ENCODE results near the gene ORM2. TPM values are rescaled to one million over a fixed set of nuclear protein-coding genes. Genes with fewer than 3 reads are reported as not detected.

ORM2 gene
- total and polyA plus RNA-seq, 9 of the 15 experiments (the other 6 are each of a cell fraction or from before 2014, with no cell fraction given): 0.98 TPM; not detected in 8

DNA sequence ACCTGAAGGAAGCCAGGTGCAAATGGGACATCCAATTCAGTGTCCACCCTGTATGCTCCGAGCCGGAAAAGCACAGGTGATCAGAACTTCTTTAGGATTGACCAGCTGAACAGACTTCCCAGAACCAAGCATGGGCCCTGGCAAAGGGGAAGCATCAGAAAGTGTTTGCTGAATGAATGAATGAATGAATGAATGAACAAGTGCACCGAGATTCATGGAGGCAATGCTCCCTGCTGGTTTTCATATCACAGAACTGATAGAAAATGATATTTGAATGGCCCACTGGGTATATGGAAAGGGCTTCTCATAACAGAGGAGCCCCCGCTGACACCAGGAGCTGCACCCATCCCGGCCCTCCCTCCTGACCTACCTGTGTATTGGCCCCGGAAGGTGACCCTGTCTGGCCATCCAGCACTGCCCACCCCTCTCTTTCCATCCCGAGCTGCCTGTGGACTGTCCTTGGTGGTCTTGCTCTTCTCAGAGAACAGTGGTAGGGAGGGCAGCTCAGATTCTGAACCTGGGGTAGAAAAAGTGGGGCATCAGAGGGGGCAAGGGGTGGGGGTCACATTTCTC, 15.9 kb downstream of the ORM2 start:
- no peak for DNase-seq (ENCODE audit: extremely low read depth in 1 of 4, low spot score in 3 of 4)
- ChIA-PET CTCF (ENCODE audit: low intra/inter-chr PET ratio) (no interaction called here), POLR2A (interaction anchor here (0.6 to 0.8 kb wide), 2 partner anchors 42 to 284 kb away, joined by 3 to 5 read pairs; no protein-coding TSS in a partner anchor)
- Histone ChIP-seq H3K9ac (ENCODE audit: insufficient read depth in 1 of 2, low read depth in 2 of 2, low read length in 2 of 2) (no peak overlapping the region), H3K9me1 (ENCODE audit: control insufficient read depth, insufficient read depth, low read length) (no peaks in the 10 kb centered on the region), H3K27ac (ENCODE audit: extremely low read depth, low read depth, low read length) (no peak overlapping the region), H3K79me2 (ENCODE audit: control insufficient read depth, insufficient read depth, low read length) (no peaks in the 10 kb centered on the region), H3K4me3 (no peak overlapping the region), H4K20me1 (replicated peaks; ENCODE audit: control insufficient read depth, insufficient read depth, low read length) (0 out of 2 replicates have a peak, but pooled peaks cover 4% of the 10 kb centered on the region), H3K4me2 (ENCODE audit: insufficient read depth, low read length) (no peak overlapping the region), H3K36me3 (ENCODE audit: control insufficient read depth, insufficient read depth, low read length) (peaks cover 20% of the 10 kb centered on the region; the same call in 2 of the 3 replicates), H3K9me3 (replicated peaks; ENCODE audit: control insufficient read depth, insufficient read depth, low read depth, low read length) (no peaks in the 10 kb centered on the region), H3K27me3 (ENCODE audit: control insufficient read depth in 2 of 2, insufficient read depth in 2 of 2, low read length in 2 of 2) (no peaks in the 10 kb centered on the region), H2AFZ (ENCODE audit: low read depth, low read length) (no peak overlapping the region), H3K4me1 (replicated peaks in 1 of 2; ENCODE audit: control insufficient read depth in 2 of 2, insufficient read depth in 2 of 2, low read length in 2 of 2) (peaks cover 13 to 14% of the 10 kb centered on the region in 2 experiments; a peak in 4 of 5 replicates)
- FAIRE-seq: no peak
- no peak for ATAC-seq
- TF ChIP-seq ZNF24 (IDR thresholded peaks at IDR 0.05): peak; percentile 89
- TF ChIP-seq, protein P1, sequence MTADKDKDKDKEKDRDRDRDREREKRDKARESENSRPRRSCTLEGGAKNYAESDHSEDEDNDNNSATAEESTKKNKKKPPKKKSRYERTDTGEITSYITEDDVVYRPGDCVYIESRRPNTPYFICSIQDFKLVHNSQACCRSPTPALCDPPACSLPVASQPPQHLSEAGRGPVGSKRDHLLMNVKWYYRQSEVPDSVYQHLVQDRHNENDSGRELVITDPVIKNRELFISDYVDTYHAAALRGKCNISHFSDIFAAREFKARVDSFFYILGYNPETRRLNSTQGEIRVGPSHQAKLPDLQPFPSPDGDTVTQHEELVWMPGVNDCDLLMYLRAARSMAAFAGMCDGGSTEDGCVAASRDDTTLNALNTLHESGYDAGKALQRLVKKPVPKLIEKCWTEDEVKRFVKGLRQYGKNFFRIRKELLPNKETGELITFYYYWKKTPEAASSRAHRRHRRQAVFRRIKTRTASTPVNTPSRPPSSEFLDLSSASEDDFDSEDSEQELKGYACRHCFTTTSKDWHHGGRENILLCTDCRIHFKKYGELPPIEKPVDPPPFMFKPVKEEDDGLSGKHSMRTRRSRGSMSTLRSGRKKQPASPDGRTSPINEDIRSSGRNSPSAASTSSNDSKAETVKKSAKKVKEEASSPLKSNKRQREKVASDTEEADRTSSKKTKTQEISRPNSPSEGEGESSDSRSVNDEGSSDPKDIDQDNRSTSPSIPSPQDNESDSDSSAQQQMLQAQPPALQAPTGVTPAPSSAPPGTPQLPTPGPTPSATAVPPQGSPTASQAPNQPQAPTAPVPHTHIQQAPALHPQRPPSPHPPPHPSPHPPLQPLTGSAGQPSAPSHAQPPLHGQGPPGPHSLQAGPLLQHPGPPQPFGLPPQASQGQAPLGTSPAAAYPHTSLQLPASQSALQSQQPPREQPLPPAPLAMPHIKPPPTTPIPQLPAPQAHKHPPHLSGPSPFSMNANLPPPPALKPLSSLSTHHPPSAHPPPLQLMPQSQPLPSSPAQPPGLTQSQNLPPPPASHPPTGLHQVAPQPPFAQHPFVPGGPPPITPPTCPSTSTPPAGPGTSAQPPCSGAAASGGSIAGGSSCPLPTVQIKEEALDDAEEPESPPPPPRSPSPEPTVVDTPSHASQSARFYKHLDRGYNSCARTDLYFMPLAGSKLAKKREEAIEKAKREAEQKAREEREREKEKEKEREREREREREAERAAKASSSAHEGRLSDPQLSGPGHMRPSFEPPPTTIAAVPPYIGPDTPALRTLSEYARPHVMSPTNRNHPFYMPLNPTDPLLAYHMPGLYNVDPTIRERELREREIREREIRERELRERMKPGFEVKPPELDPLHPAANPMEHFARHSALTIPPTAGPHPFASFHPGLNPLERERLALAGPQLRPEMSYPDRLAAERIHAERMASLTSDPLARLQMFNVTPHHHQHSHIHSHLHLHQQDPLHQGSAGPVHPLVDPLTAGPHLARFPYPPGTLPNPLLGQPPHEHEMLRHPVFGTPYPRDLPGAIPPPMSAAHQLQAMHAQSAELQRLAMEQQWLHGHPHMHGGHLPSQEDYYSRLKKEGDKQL (CRISPR knock-in tag; IDR thresholded peaks at IDR 0.05; ENCODE audit: borderline replicate concordance): no peak
- in situ Hi-C loops (cut with MboI) (no loop called here), intact Hi-C loops (cut with micrococcal nuclease) (no loop called here)
- WGBS (ENCODE audit: insufficient coverage, low coverage, missing lambda C conversion rate): 72% methylated on average over 7 of the region's 7 CpGs
- no TSS peak for BruUV-seq (replicated peaks)

All from K562 (cell line).